Measurements from ENCODE around the gene ZMIZ1. TPM values are rescaled to one million over a fixed set of nuclear protein-coding genes. Genes with fewer than 3 reads are reported as not detected.

The ZMIZ1 gene
- total RNA-seq, 1 donor from 2014 or later = 80.4 TPM

DNA sequence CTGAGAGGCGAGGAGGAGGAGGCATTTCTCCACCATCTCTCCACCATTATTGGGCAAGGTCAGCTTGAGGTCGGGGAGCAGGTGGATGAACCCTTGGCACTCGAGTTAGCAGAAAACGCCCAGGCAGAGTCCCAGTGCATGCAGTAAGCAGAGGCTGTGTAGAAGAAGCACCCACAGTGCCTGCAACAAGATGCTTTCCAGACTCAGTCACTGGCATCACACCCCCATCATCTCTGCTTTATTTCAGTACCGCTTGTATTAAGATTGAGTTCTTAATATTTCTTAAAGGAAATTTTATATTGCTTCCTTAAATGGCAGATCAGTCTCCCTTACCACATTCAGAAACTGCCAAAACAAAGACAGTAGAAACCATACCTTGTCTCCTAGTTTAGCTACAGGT lies 156.2 kb downstream of the ZMIZ1 start:
- DNase-seq (ENCODE audit: low spot score) = no peak
- Mint-ChIP-seq H3K27ac (no peak overlapping the region), H3K27me3 (ENCODE audit: low read depth) (no peaks in the 10 kb centered on the region)

DNA sequence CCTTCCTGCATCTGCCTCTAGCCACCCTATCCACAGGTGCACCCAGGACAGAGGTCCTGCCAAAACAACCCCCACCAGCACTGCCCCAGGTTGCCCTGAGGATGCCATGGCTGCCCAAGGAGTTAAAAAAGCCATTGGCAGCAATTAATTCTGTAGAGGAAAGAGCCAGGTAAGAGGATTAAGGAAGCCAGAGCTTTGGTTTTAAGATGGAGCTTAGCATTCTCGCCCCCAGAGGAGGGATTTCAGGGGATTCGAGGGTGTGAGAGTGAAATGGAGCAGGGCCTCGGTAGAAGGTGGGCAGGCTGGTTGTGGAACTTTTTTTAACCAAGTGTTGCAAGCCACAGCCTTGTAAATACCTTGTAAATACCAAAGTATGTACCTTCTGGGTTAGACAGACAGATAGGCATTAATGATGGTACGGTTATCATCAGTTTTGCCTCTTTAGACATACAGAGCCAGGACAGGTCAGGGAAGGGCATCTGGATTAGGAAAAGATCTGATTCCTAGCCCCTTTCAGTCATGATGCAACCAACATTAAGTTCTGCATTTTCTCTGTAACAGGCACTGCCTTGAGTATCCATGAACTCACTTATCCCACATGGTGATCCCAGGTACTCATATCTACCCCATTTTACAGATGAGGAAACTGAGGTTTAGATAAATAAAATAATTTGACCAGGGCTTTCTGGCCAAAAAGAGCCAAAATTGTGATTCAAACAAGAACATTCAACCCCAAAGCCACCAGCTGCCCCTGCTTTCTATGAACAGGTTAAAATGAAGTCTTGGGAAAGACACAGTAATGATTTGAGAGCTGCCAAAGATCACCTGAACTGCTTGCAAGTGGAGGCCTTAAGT lies 157.9 kb downstream of the ZMIZ1 start:
- no peaks in the 10 kb centered on the region for H3K4me1 Mint-ChIP-seq (ENCODE audit: low read depth)
- no peaks in the 10 kb centered on the region for H3K36me3 Mint-ChIP-seq (ENCODE audit: low read depth)
- no peak overlapping the region for H3K4me3 Mint-ChIP-seq (ENCODE audit: low read depth)
- intact Hi-C loops (cut with micrococcal nuclease) = no loop called here
- no peaks in the 10 kb centered on the region for H3K27me3 Mint-ChIP-seq (ENCODE audit: low read depth)
- H3K9me3 Mint-ChIP-seq = no peaks in the 10 kb centered on the region
- no peak overlapping the region for H3K27ac Mint-ChIP-seq
- no peak for DNase-seq (ENCODE audit: low spot score)

More for the DNA sequence above, 156.2 kb downstream of the ZMIZ1 start:
- no peaks in the 10 kb centered on the region for H3K4me1 Mint-ChIP-seq (ENCODE audit: low read depth)
- H3K4me3 Mint-ChIP-seq (ENCODE audit: low read depth) = no peak overlapping the region
- intact Hi-C loops (cut with micrococcal nuclease) = no loop called here
- no peaks in the 10 kb centered on the region for H3K9me3 Mint-ChIP-seq
- no peaks in the 10 kb centered on the region for H3K36me3 Mint-ChIP-seq (ENCODE audit: low read depth)

DNA sequence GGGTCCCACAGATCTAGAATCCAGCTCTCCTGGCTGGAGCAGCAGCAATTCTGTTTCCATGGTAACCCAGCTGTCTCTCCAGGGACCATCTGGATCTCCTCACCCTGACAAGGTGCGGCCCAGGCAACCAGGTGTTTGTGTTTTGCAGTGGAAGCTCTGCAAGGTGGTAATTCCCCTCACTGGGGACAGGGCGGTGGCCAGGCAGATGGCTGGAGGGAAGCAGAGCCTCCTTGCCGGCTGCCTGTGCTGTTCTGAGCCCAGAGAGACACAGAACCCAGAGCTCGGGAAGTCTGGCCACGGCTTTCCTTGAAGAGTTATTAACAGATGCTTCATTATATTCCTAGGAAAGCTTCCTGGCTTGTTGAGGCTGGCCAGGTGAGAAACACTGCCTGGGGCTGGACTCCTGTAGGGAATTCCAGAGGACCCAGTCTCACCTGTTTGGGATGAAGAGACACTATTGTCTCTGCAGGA lies 160.3 kb downstream of the ZMIZ1 start:
- no peak for DNase-seq (ENCODE audit: low spot score)
- Mint-ChIP-seq H3K36me3 (ENCODE audit: low read depth) (no peaks in the 10 kb centered on the region), H3K27me3 (ENCODE audit: low read depth) (no peaks in the 10 kb centered on the region), H3K9me3 (no peaks in the 10 kb centered on the region), H3K4me3 (ENCODE audit: low read depth) (no peak overlapping the region), H3K27ac (no peak overlapping the region), H3K4me1 (ENCODE audit: low read depth) (no peaks in the 10 kb centered on the region)
- intact Hi-C loops (cut with micrococcal nuclease) = no loop called here

DNA sequence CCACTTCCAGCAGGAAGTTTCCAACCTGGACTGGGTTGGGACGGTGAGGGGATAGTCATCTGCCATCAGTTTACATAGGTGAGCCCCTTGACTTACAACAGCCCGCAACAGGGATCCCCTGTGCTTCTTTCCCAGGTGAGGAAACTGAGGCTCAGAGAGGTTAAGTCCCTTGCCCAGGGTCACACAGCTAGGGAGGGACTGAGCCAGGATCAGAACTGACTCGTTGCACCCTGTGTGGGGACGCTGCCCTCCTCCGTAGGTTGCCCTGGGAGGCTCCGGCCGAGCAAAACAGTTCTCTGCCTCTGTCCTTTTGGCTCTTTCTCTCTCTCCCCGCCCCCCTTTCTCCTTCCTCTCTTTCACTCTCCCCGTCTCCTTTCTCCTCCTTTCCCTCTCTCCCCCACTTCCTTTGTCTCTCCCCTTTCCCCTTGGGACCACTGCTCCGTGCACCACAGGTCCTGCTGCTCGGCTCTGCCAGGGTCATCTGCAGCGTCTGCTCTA lies 161.1 kb downstream of the ZMIZ1 start:
- Mint-ChIP-seq H3K4me1 (ENCODE audit: low read depth) (no peaks in the 10 kb centered on the region), H3K36me3 (ENCODE audit: low read depth) (no peaks in the 10 kb centered on the region), H3K27me3 (ENCODE audit: low read depth) (no peaks in the 10 kb centered on the region), H3K9me3 (no peaks in the 10 kb centered on the region), H3K4me3 (ENCODE audit: low read depth) (no peak overlapping the region), H3K27ac (no peak overlapping the region)
- DNase-seq (ENCODE audit: low spot score) = no peak
- intact Hi-C loops (cut with micrococcal nuclease) = no loop called here

DNA sequence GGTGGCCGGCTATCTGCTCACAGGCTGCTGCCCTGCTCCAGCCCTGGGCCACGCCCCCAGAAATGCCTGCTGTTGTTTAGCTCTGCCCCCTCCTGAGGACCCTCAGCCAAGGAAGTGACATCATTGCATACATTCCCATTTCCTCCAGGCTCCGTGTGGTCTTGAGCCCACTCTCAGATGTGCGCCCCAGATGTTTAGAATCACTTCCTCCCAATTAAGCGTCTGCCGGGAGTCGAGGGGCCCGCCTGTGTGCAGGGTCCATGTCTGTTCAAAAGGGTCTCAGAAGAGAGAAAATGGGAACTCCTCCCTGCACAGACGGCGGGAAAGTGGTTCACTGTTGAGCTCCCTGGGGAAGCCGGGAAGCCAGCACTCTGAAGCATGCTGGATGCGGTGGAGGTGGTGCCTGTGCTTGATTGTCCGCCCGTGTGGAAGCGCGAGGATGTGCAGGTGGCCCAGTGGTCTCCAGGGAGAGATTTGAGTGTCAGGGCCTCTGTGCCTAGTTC lies 161.6 kb downstream of the ZMIZ1 start:
- Mint-ChIP-seq H3K27me3 (ENCODE audit: low read depth) (no peaks in the 10 kb centered on the region), H3K4me3 (ENCODE audit: low read depth) (no peak overlapping the region), H3K4me1 (ENCODE audit: low read depth) (no peaks in the 10 kb centered on the region), H3K9me3 (no peaks in the 10 kb centered on the region), H3K36me3 (ENCODE audit: low read depth) (peaks cover 2% of the 10 kb centered on the region), H3K27ac (no peak overlapping the region)
- no peak for DNase-seq (ENCODE audit: low spot score)
- intact Hi-C loops (cut with micrococcal nuclease) = no loop called here

DNA sequence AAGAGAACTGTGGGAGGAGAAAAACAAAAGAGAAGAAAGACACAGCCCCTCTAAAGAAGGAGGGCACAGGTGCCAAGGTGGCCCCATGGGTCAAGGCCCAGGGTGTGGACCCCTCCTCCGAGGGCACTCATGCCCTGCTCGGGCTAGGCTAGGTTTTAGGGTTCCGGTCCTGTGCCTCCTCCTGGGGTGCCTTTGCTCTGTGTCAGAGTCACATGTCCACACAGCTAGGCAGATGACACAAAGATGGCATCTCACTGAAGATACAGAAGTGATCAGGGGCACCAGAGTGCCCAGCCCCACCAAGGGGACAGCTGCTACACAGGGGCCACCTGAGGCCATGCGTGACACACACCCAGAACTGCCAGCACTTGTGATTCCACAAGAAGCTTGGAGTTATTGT lies 162.1 kb downstream of the ZMIZ1 start:
- Mint-ChIP-seq H3K36me3 (ENCODE audit: low read depth) (peaks cover 3% of the 10 kb centered on the region), H3K27ac (no peak overlapping the region), H3K9me3 (no peaks in the 10 kb centered on the region), H3K27me3 (ENCODE audit: low read depth) (no peaks in the 10 kb centered on the region), H3K4me3 (ENCODE audit: low read depth) (no peak overlapping the region), H3K4me1 (ENCODE audit: low read depth) (no peaks in the 10 kb centered on the region)
- no peak for DNase-seq (ENCODE audit: low spot score)
- intact Hi-C loops (cut with micrococcal nuclease) = no loop called here

- Mint-ChIP-seq H3K9me3 (no peaks in the 10 kb centered on the region), H3K27ac (no peak overlapping the region)
- intact Hi-C loops (cut with micrococcal nuclease) = no loop called here
Measured at GRCh38 chr10:79231908-79232307, 163.1 kb downstream of the ZMIZ1 start.

GRCh38 chr10:79232864-79233263 lies 164.1 kb downstream of the ZMIZ1 start:
- Mint-ChIP-seq H3K4me3 (ENCODE audit: low read depth) (no peak overlapping the region), H3K9me3 (no peaks in the 10 kb centered on the region), H3K27me3 (ENCODE audit: low read depth) (no peaks in the 10 kb centered on the region), H3K27ac (no peak overlapping the region), H3K36me3 (ENCODE audit: low read depth) (peaks cover 3% of the 10 kb centered on the region), H3K4me1 (ENCODE audit: low read depth) (peaks cover 2% of the 10 kb centered on the region)
- DNase-seq (ENCODE audit: low spot score) = no peak
- intact Hi-C loops (cut with micrococcal nuclease) = no loop called here

More at GRCh38 chr10:79231908-79232307, 163.1 kb downstream of the ZMIZ1 start:
- H3K4me1 Mint-ChIP-seq (ENCODE audit: low read depth) = no peaks in the 10 kb centered on the region
- DNase-seq (ENCODE audit: low spot score) = no peak
- H3K36me3 Mint-ChIP-seq (ENCODE audit: low read depth) = peaks cover 3% of the 10 kb centered on the region
- no peaks in the 10 kb centered on the region for H3K27me3 Mint-ChIP-seq (ENCODE audit: low read depth)
- H3K4me3 Mint-ChIP-seq (ENCODE audit: low read depth) = no peak overlapping the region

DNA sequence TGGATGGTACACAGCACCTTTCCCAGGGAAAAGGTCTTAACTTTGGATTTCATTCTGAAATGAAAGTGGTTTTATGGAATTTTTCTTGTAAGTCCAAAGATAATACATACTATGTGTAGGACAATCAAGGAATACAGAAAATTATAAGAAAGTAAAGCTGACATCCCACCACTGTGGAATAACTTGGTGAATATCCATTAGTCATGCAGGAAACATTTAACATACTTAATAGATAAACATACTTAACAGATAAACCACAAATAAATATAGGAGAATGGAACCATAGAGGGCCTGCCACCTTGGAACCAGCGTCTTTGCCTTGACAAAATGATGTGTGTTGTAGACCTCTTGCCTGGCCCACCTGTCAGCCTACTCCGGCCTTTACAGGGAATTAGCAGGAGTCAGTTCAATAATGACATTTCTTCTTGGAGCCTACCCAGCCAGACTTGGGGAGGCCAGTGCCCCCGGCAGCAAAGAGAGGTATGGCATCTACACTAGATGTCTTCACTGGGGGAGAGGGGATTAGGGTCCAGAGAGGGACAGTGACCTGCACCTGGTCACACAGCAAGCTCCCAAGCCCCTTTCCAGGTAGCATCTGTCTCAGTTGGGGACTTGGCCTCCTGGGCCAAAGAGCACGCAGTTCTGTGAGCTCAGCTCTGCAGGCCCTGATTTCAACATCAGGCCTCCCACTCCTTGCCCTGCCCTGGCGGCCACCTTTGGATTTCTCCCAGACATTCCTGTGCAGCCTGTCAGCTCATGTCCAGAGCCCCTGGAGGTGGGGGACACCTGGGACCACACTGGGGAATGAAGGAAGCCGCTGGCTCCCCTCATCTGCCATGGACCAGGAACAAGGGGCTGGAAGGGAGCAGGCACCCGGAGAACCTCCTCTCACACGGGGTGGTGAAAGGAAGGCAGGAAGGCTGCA lies 165.9 kb downstream of the ZMIZ1 start:
- H3K36me3 Mint-ChIP-seq (ENCODE audit: low read depth) = peaks cover 3% of the 10 kb centered on the region
- H3K4me1 Mint-ChIP-seq (ENCODE audit: low read depth) = peaks cover 6% of the 10 kb centered on the region
- intact Hi-C loops (cut with micrococcal nuclease) = no loop called here
- no peaks in the 10 kb centered on the region for H3K27me3 Mint-ChIP-seq (ENCODE audit: low read depth)
- H3K9me3 Mint-ChIP-seq = no peaks in the 10 kb centered on the region
- DNase-seq (ENCODE audit: low spot score) = no peak
- H3K27ac Mint-ChIP-seq = no peak overlapping the region
- no peak overlapping the region for H3K4me3 Mint-ChIP-seq (ENCODE audit: low read depth)

- intact Hi-C loops (cut with micrococcal nuclease) = no loop called here
- Mint-ChIP-seq H3K27ac (no peak overlapping the region), H3K4me1 (ENCODE audit: low read depth) (peaks cover 14% of the 10 kb centered on the region), H3K36me3 (ENCODE audit: low read depth) (peaks cover 3% of the 10 kb centered on the region), H3K4me3 (ENCODE audit: low read depth) (no peak overlapping the region), H3K27me3 (ENCODE audit: low read depth) (no peaks in the 10 kb centered on the region), H3K9me3 (no peaks in the 10 kb centered on the region)
- DNase-seq (ENCODE audit: low spot score) = no peak
Measured at GRCh38 chr10:79235765-79236432, 167.1 kb downstream of the ZMIZ1 start.

DNA sequence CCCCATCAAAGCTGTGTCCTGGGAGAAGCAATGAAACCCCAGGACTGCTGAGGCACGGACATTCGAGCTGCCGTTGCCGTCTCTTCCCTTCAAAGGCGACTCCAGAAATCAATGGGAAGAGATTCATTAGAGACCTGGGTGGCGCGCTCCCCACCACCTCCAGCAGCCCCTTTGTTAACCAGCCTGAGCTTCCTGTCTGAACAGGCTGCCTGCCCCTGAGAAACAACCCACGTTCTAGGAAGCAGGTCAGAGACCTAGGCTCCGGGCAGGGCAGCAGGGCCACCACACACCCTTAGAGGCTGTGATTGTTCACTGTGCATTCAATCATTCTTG lies 167.6 kb downstream of the ZMIZ1 start:
- Mint-ChIP-seq H3K36me3 (ENCODE audit: low read depth) (peaks cover 3% of the 10 kb centered on the region), H3K4me1 (ENCODE audit: low read depth) (peaks cover 19% of the 10 kb centered on the region), H3K27me3 (ENCODE audit: low read depth) (no peaks in the 10 kb centered on the region), H3K27ac (no peak overlapping the region), H3K9me3 (no peaks in the 10 kb centered on the region), H3K4me3 (ENCODE audit: low read depth) (no peak overlapping the region)
- intact Hi-C loops (cut with micrococcal nuclease) = no loop called here
- no peak for DNase-seq (ENCODE audit: low spot score)

DNA sequence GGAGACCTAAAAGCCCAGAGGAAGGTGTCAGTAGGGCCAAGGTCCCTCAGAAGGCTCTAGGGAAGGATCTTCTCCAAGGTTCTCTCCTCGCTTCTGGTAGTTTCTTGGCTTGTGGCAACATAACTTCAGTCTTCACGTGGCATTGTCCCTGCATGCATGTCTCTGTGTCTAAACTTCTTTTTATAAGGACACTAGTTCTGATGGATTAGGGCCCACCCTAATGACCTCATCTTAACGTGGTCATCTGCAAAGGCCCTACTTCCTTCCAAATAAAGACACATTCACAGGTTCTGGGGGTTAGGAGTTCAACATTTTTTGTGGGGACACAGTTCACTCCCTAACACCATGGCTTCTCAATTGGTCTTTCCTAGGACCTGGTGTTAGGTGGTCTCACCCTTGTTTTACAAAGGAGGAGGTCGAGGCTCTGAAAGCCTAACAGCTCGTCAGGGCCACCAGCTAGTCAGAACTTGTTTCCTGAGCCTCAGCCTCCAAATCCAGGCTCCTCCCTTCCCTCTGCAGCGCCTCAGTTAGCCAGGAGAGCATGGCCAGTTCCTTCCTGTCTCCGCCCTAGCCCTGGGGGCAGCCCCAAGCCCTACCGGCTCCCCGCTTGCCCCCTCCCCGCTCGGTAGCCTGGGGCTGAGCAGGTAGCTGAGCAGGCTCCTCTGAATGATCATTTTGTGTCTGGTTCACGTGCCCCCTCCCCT lies 168.8 kb downstream of the ZMIZ1 start:
- H3K4me3 Mint-ChIP-seq (ENCODE audit: low read depth) = no peak overlapping the region
- no peak overlapping the region for H3K27ac Mint-ChIP-seq
- H3K36me3 Mint-ChIP-seq (ENCODE audit: low read depth) = peaks cover 3% of the 10 kb centered on the region
- H3K9me3 Mint-ChIP-seq = no peaks in the 10 kb centered on the region
- no peaks in the 10 kb centered on the region for H3K27me3 Mint-ChIP-seq (ENCODE audit: low read depth)
- no peak for DNase-seq (ENCODE audit: low spot score)
- intact Hi-C loops (cut with micrococcal nuclease) = no loop called here
- peaks cover 24% of the 10 kb centered on the region for H3K4me1 Mint-ChIP-seq (ENCODE audit: low read depth)
